NCI-H446 (cell line): ENCODE results near the gene NEK1.
A peak's percentile ranks its signal among the peaks of the same experiment; 100 is the strongest.
"Not testable (repeated sequence)": the region's sequence is repeated elsewhere in the genome, so short reads cannot be mapped to it uniquely, and the experiment has no call there.

Experiments used
- DNase-seq, 2 experiments: peaks; one replicate each; lab custom pipeline; 2025; lab: John Stamatoyannopoulos, UW

Gene NEK1

DNA sequence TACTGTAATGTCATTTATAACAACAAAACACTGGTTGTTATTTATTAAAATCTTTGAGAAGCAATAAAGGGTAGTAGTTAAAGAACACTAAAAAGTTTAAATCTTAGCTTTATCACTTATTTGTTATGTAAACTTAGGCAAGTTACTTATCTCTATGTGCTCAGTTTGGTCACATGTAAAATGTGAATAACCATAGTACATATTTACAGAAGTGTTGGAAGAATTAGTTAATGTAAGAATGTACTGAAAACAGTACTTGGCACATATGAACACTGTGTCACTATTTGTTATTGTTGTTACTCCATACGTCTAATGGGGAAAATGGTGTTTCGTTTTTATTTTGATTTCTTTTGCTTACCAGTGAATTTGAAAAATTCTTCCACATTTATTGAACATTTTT is 9.1 kb downstream of the NEK1 start:
- DNase-seq: no peak

DNA sequence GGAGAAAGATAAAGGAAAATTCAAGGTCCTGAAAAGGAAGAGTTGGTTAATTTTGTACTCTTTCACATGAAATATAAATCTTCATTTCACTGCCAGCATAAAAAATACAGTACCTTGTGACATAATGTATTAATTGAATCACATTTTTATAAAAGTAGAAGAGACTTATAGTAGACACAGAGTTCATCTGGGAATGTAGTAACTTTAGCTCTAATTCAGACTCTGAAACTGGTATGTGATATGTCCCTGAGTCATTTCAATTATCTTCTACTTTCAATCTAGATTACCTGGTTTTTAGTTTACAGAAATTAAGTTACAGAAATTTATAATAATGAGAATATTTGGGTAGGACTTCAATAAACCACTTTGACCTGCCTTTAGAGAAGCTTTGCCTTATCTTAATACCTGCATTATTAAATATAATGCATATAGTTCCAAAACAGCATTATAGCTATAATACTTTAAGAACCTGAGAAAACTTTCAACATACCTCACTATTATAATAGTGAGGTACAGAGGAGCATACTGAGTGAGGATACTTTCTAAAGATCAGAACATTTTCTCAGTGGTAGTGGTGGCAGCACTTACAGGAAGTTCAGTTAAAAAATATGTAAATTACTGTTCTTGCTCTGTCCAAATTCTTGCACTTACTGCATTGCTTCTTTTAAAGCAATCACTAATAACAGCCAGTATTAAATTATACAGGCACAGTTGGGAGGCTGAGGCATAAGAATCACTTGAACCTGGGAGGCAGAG is 11.2 kb downstream of the NEK1 start:
- DNase-seq: no peak

DNA sequence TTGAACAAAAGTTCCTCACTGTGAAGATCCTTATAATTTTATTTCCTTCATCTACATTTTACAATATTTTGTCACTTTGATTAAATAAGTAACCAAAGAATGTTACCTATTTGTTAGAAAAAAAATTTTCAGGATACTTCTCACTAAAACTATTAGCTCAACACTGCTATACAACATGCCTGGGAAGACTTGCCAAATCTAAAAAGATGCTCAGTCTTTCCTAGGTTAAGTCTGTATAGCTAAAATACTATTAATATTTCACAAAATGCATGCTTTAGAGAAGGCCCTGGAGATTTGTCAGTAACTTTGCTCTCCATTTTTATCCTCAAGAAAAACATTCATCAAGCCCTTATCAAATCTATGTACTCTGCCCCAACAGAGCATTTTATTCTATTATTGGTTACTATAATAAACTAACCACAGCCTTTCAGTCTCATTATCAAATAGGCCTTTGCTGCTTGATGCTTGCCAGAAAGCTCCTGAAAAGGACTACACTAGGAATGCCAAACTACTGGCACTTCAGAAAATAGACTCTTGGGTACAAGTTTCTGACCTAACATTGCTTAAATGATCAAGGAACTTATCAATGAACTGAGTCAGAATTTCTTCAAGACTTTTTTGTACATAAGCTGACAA is 17.7 kb downstream of the NEK1 start:
- no peak for DNase-seq

DNA sequence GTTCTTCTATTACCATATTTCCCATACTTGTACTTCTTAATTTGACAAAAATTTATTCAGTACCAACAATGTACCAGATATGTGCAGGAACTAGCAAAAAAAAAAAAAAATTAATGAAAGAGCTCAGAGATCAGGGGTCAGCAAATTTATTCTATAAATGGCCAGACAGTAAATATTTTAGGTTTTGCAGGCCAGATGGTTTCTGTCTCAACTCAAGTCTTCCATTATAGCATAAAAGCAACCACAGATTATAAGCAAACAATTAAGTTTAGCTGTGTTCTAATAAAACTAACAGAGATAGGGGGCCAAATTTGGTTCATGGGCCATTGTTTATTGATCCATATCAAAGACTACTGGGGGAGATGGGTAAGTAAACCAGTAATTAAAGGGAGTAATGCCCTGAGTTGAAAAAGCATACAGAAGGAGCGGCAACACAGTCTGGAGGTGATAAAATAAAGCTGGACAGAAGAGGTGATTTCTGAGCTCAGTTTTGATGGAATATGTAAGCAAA is 19.3 kb downstream of the NEK1 start:
- DNase-seq: no peak

DNA sequence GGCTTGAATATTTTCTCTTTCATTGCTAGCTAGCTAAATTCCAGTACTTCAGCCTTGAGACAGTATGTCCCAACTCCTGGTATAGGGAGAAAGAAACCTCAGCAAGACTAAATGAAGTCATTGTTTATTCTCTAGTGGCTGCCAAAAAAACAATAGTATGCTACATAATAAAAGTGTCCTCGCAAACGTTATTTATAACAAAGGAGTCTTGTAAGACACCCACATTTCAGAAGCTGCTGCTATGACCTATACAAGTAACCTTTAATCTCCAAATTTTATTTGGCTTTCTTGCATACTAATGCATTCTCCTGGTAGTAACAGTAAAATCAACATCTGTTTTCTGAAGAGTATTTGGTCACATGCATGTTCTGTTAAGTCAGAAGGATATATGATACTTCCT is 28.8 kb downstream of the NEK1 start:
- DNase-seq: no peak

DNA sequence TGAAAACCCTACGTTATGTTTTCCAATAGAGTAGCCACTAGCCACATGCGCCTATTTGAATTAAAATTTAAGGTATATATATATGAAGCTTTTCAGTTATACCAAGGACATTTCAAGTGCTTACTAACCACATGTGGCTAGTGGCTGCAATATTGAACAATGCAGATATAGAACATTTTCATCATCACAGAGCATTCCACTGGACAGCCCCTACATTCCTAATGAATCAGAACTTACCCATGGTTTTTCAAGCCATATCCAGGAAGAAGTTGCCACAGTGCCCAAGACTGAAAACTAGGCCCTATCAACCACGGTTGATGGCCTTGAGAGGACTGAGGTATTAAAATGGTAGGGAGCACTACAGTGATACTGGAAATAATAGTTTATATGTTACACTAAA is 29.7 kb downstream of the NEK1 start:
- DNase-seq: no peak

DNA sequence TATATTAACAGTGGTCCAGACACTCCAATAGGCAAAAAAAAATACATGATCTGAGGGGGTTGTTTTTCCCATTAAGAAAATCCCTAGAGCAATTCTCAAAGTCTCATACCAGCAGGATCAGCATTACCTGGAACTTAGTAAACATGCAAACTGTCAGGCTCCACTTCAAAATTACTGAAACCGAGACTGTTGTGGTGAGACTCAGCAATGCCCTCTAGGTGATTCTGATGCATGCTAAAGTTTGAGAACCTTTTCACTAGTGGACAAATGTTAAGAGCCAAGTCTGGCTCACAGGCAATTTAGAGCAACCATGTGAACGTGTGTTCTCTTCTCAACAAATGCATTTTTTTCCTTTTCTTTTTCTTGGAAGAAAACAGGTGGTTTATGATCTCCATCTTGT is 30.2 kb downstream of the NEK1 start:
- DNase-seq: no peak

DNA sequence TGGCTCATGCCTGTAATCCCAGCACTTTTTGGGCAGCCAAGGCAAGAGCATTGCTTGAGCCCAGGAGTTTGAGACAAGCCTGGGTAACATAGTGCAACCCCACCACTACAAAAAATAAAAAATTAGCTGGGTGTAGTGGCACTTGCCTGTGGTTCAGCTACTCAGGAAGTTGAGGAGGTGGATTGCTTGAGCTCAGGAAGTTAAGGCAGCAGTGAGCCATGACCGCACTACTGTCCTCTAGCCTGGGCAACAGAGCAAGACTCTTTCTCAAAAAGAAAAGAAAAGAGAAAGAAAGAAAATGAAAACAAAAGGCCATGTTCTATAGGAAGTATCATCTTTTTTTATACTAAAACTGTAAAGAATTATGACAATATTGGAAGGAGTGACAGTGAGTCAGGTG is 38.5 kb downstream of the NEK1 start:
- no peak for DNase-seq

DNA sequence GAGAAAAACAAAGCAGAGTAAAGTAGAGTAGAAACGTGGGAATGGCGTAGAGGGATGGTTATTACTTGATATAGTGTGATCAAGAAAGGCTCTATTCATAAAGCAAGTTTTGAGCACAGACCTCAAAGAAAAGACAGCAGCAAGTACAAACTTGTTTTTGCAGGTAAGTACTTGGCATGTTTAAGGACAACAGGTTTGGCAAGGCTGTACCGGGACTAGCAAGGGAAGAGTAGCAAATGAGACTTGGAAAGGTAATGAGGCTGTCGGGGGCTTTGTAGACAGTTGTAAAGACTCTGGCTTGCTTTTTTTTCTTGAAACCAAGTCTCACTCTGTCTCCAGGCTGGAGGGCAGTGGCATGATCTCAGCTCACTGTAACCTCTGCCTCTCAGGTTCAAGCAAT is 40.9 kb downstream of the NEK1 start:
- DNase-seq: no peak

DNA sequence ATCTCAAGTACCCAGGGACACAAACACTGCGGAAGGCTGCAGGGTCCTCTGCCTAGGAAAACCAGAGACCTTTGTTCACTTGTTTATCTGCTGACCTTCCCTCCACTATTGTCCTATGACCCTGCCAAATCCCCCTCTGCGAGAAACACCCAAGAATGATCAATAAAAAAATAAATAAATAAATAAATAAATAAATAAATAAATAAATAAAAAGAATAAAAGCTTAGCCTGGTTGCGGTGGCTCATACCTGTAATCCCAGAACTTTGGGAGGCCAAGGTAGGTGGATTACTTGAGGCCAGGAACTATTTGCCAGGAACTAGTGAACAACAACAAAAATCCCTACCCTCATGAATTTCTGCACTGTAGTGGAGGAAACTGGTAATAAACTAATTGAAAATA is 41.4 kb downstream of the NEK1 start:
- DNase-seq: not testable (repeated sequence)

DNA sequence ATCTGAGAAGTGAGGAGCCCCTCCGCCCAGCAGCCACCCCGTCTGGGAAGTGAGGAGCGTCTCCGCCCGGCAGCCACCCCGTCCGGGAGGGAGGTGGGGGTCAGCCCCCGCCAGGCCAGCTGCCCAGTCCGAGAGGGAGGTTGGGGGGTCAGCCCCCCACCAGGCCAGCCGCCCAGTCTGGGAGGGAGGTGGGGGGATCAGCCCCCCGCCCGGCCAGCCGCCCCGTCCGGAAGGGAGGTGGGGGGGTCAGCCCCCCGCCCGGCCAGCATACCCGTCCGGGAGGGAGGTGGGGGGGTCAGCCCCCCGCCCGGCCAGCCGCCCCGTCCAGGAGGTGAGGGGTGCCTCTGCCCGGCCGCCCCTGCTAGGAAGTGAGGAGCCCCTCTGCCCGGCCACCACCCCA is 42.1 kb downstream of the NEK1 start:
- DNase-seq: not testable (repeated sequence)

DNA sequence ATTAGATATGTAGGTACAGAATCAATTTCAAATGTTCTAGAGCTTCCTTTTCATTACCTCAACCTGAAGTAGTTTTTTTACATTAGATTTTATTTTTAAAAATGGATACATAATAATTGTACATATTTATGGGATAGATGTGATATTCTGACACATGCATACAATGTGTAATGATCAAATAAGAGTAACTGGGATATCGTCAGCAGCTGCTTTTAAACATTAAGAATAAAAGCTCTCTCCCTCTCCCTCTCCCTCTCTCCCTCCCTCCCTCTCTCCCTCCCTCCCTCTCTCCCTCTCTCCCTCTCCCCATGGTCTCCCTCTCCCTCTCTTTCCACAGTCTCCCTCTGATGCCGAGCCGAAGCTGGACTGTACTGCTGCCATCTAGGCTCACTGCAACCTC is 43.2 kb downstream of the NEK1 start:
- DNase-seq: not testable (repeated sequence)

DNA sequence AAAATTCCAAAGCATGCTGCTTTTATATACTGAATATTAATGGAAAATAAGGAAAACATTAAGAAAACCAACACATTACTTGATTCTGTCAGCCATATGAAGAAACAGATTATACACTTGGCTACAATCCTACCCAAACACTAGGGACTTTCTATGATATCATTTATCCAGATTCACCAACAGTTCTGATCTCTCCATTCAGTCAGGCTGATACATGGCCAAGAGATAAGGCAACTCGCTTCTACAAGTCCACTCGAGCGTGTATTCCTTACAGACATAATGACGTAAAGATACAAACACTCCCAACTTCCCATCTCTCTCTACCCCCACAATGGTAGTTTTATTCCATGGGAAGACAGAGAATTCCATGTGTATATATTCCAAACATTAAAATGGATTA is 44.5 kb downstream of the NEK1 start:
- DNase-seq: no peak

DNA sequence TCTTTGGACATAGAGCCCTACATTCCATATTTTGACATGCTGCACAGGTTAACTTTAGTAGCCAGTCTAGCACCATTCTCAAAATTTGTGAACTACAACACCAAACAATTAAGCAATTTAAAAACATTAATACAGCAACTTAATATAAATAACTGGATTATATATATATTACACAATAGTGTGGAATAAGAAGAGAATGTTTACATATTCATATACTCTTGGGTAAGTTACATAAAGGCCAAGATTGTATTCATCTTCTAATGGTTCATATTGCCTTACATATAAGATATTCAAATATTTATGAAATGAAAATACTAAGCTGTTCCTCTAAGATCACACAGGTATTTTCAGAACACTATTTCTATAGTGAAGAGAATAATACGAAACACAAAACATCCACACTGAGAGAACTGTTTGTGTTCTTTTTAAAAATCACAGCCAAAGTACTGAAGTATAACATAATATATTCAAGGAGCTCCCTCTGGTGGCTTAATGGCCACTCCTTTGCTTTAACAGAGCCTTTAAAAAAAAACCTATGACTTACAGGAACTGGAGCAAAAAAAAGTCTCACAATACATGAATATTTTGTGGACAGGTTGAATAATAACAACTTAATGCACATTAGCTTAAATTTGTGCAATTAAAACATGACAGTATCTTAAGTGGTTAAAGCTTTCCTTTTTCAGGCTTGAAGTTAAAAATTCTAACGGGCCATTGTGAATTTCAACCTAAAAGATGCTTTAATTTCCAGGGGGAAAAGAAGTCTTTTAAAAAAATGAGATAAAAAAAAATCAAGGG is 46.2 kb downstream of the NEK1 start:
- DNase-seq: peak in 1 of 2 experiments; percentile 47

DNA sequence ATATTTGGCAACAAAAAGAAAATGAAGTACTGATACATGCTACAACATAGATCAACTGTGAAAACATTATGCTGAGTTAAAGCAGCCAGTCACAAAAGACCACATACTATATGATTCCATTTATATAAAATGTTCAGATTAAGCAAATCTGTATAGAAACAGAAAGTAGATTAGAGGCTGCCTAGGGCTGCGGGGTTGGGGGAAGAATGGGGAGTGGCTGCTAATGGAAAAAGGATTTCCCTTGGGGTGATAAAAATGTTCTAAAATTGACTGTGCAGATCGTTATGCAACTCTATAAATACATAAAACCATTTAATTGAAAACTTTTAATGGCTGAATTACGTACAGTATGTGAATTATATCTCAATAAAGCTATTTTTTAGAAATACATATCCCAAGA is 46.8 kb downstream of the NEK1 start:
- no peak for DNase-seq

DNA sequence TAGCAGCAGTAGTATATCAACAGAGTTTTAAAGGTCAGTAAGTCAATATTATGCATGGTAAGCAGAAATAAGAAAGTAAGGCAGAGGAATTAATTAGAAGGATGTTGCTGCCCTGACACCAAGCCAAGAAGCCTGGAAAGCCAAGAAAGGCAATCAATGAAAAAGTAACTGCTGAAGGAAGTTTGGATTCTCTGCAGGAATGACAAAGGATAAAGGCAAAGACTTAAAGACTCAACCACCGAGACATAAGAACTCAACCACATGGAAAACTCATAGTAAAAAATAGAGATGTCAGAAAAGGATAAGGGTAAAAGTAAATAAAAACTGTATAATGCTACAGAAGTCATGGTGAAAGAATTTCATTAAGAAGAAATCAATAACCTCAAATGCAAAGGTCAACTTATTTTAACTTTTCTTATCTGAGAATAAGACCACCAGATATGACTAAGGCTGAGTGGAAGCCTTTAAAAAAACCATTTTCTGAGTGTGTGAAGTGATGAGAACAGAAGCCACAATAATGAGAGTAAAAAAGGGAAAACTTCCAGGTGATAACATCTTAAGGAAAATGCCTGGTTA is 55.2 kb downstream of the NEK1 start:
- DNase-seq: no peak

DNA sequence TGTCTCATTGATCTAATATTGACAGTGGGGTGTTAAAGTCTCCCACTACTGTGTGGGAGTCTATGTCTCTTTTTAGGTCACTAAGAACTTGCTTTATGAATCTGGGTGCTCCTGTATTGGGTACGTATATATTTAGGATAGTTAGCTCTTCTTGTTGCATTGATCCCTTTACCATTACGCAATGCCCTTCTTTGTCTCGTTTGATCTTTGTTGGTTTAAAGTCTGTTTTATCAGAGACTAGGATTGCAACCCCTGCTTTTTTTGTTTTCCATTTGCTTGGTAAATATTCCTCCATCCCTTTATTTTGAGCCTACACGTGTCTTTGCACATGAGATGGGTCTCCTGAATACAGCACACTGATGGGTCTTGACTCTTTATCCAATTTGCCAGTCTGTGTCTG is 65.8 kb downstream of the NEK1 start:
- DNase-seq: not testable (repeated sequence)

DNA sequence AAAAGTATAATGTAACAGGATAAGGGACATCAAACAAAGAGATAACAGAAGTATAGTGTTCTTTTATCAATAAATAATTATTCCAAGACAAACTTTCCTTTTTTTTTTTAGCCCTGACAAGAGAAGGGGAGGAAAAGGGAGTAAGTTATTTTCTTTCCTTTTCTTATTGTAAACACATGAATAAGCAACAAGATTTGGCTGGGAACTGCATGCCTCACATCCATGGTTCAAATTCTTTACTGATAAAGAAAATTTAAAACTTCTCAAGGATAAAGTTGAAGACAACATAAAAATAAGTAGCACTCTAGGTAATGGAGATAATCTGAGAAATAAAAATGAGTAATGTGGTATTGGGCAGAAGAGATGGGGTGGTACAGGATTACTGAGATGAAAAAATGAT is 71.6 kb downstream of the NEK1 start:
- no peak for DNase-seq

DNA sequence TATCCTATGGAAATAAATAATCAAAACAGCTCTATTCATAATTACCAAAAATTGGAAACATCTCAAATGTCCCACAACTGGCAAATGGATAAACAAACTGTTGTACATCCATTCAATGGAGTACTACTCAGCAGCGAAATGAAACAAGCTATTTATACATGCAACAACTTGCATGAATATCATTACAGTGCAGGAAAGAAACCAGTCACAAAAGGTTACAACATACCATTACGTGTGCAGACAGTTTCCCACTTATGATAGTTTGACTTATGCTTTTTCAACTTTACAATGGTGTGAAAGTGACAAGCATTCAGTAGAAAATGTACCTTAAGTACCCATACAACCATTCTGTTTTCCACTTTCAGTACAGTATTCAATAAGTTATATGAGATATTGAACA is 82.3 kb downstream of the NEK1 start:
- DNase-seq: no peak

DNA sequence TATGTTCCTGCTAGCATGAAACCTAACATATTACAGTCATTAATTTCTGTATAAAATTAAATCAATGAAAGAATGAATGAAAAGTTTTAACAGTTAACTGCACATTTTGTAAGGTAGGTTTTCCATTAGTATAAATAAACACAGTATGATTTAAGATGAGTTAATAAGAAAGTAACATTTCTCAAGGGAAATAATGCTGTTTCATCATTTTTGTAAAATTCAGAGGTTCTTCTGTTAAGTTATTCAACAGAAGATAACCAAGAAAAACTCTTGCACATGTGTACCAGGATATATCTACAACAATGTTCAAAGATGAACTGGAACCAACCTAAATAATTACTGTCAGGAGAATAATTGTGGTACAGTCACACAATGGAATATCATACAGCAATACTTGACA is 88.6 kb downstream of the NEK1 start:
- no peak for DNase-seq

DNA sequence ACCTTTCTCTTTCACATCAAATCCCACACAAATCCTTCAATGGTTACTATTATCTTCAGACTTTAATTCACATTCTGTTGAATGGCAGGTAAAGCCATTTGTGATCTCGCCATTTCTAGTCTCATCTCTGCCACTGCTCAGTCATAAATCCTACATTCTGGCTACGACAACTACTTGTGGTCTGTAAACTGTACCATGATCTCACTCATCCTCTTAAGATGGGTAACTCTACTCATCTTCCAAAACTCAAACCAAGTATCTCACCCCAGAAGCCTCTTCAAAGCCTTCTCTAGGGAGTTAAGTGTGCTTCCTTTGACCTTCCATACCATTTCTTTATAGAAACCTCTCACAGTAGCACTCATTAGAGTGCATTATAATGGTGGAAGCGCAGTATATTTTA is 101.8 kb downstream of the NEK1 start:
- DNase-seq: no peak

DNA sequence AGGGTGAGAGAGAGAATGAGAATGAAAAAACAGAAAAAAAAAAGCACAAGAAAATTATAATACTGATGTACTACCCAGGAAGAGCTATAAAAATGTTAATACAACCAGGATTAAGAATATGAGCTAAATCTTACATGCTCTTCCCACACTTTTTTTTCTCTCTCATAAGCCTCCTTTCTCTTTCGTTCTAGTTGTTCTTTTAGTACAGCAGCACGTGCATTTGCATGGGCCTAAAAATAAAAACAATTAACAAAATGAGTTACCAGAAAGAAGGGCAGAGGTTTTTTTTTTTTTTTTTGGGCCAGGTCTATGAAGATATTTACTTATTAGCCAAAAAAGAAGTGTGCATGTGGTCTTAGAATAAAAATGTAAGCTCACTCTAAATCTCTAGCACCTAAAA is 105.5 kb downstream of the NEK1 start:
- no peak for DNase-seq

DNA sequence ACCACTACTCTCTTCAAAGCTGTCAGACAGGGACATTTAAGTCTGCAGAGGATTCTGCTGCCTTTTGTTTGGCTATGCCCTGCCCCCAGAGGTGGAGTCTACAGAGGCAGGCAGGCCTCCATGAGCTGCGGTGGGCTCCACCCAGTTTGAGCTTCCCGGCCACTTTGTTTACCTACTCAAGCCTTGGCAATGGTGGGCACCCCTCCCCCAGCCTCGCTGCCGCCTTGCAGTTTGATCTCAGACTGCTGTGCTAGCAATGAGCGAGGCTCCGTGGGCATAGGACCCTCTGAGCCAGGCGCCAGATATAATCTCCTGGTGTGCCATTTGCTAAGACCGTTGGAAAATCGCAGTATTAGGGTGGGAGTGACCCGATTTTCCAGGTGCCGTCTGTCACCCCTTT is 112.5 kb downstream of the NEK1 start:
- DNase-seq: not testable (repeated sequence)
